ENCODE results near the gene ARHGAP44.

The ARHGAP44 gene

DNA sequence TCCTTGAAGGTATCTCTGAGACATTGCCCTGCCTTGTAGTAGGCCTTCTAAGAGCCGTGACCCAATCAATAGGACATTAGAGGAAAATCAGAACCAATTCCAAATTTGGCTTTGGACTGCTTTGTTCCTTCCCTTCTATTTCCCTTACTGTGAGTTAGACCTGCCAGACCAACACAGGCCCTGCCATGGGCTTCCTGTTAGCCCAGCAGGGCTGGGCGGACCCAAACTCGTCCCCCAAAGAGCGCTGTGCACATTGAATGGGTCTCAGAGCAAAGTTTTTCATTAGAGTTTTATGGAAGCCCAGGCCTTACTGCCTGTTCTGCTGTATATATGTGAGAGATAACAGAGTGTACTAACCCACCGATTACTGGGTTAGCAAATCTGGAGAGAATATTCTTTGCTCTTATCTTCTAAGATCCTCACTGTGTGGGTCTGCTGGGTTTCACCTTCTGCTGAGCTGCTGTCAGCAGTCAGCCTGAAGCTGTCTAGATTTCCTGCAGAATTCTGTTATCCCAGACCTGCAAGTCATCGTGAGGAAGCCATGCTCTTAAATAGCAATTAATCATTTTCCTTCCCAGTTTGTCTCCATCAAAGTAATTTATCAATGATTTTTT, 5.7 kb downstream of the ARHGAP44 start:
- Mint-ChIP-seq H3K27me3 (ENCODE audit: low read depth) (peaks cover 11% of the 10 kb centered on the region), H3K9me3 (peaks cover 3% of the 10 kb centered on the region), H3K27ac (no peak overlapping the region)

GRCh38 chr17:12800855-12801365, 11.6 kb downstream of the ARHGAP44 start:
- Mint-ChIP-seq H3K27me3 (ENCODE audit: low read depth) (no peaks in the 10 kb centered on the region), H3K27ac (no peak overlapping the region), H3K4me1 (ENCODE audit: low read depth) (no peaks in the 10 kb centered on the region), H3K4me3 (no peak overlapping the region), H3K36me3 (ENCODE audit: low read depth) (no peaks in the 10 kb centered on the region), H3K9me3 (peaks cover 25% of the 10 kb centered on the region)

More for the DNA sequence above, 5.7 kb downstream of the ARHGAP44 start:
- no peaks in the 10 kb centered on the region for H3K4me1 Mint-ChIP-seq (ENCODE audit: low read depth)
- no peak overlapping the region for H3K4me3 Mint-ChIP-seq
- H3K36me3 Mint-ChIP-seq (ENCODE audit: low read depth), result no peaks in the 10 kb centered on the region

DNA sequence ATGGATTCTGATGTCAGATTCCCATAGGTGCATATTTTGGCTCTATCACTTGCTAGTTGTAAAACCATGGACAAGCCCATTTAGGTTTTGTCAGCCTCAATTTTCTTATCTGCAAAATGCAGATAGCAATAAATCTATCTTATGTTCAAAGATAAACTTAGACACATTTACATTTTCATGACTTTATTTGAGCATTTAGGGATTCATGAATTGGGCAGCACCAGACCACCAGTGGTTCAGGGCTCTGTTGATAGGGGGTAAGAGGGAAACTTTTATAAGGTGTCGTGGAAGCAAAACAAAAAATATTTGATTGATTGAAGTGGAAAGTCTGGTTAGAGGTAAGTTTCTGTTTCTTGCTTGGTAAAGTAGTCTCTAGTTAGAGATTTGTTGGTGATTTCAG, 17.3 kb downstream of the ARHGAP44 start:
- no peaks in the 10 kb centered on the region for H3K4me1 Mint-ChIP-seq (ENCODE audit: low read depth)
- H3K27me3 Mint-ChIP-seq (ENCODE audit: low read depth), result no peaks in the 10 kb centered on the region

GRCh38 chr17:12808723-12809122, 19.4 kb downstream of the ARHGAP44 start:
- H3K9me3 Mint-ChIP-seq, result peaks cover 39% of the 10 kb centered on the region
- H3K27me3 Mint-ChIP-seq (ENCODE audit: low read depth), result no peaks in the 10 kb centered on the region
- H3K27ac Mint-ChIP-seq, result no peak overlapping the region
- H3K36me3 Mint-ChIP-seq (ENCODE audit: low read depth), result no peaks in the 10 kb centered on the region
- H3K4me1 Mint-ChIP-seq (ENCODE audit: low read depth), result no peaks in the 10 kb centered on the region
- H3K4me3 Mint-ChIP-seq, result no peak overlapping the region

More for the DNA sequence above, 17.3 kb downstream of the ARHGAP44 start:
- Mint-ChIP-seq H3K9me3 (peaks cover 47% of the 10 kb centered on the region), H3K4me3 (no peak overlapping the region), H3K36me3 (ENCODE audit: low read depth) (no peaks in the 10 kb centered on the region), H3K27ac (no peak overlapping the region)

DNA sequence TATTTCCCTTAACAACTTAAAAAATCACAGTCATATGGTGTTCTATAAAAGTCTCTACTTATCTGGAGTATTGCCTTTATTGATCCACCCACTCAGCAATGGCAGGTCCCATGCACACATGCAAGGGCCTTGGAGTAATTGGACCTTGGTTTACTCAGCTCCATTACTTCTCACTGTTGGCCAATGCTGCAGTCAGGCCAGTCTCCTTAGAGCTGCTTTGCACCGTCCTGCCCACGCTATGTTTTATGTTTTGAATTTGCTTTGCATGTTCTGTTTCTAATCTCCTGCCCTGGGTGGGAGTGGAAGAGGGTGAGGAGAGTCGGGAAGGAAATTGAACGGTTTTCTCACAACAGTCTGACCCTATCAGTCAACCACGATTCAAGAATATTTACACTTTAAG, 23.6 kb downstream of the ARHGAP44 start:
- H3K27ac Mint-ChIP-seq, result no peak overlapping the region
- no peak overlapping the region for H3K4me3 Mint-ChIP-seq
- no peaks in the 10 kb centered on the region for H3K27me3 Mint-ChIP-seq (ENCODE audit: low read depth)
- H3K4me1 Mint-ChIP-seq (ENCODE audit: low read depth), result no peaks in the 10 kb centered on the region
- H3K36me3 Mint-ChIP-seq (ENCODE audit: low read depth), result no peaks in the 10 kb centered on the region
- H3K9me3 Mint-ChIP-seq, result peaks cover 19% of the 10 kb centered on the region

DNA sequence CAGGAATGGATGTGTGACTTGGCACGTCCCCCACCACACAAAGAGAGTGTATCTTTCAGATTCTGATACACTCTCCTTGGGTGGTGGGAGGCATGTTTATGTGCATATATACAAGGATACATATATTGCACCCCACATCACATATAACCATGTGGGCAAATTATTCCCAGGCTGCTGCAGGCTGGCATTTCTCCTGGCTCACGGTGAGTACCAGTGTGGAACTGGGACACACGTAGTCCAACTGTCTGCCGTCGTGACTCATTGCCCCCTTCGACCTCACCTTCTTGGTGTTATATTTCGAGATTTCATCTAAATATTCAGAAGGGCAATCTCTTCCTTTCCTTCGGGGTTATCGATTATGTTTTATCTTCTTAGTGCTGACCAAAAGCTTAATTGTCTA, 24.4 kb downstream of the ARHGAP44 start:
- Mint-ChIP-seq H3K27ac (no peak overlapping the region), H3K36me3 (ENCODE audit: low read depth) (no peaks in the 10 kb centered on the region), H3K9me3 (peaks cover 19% of the 10 kb centered on the region), H3K4me1 (ENCODE audit: low read depth) (no peaks in the 10 kb centered on the region), H3K27me3 (ENCODE audit: low read depth) (no peaks in the 10 kb centered on the region), H3K4me3 (no peak overlapping the region)

GRCh38 chr17:12814718-12815117, 25.4 kb downstream of the ARHGAP44 start:
- peaks cover 10% of the 10 kb centered on the region for H3K9me3 Mint-ChIP-seq
- no peak overlapping the region for H3K4me3 Mint-ChIP-seq
- H3K4me1 Mint-ChIP-seq (ENCODE audit: low read depth), result no peaks in the 10 kb centered on the region
- no peaks in the 10 kb centered on the region for H3K27me3 Mint-ChIP-seq (ENCODE audit: low read depth)
- H3K36me3 Mint-ChIP-seq (ENCODE audit: low read depth), result no peaks in the 10 kb centered on the region
- H3K27ac Mint-ChIP-seq, result no peak overlapping the region

DNA sequence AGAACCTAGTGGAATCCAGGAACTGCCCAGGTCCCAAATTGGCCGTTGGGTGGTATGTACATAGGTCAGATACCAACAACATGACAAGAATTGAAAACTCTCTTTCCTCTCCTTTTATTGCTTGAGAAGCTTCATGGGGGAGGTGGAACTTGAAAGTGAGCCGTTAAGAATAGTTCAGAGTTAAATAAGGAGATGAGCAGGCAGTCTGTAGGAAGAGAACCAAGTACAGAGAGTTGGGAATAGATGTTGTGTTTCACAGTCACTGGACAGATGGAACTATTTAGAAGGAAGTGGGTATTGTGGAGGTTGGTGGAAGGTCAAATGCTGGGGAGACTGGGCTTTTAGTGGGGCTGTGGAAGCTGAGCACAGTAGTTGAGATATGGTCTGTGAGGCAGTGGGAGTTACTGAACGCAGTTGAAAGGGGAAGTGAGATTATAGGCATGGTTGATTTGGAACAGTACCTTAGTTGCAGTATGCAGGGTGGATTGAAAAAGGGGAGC, 26.4 kb downstream of the ARHGAP44 start:
- H3K4me1 Mint-ChIP-seq (ENCODE audit: low read depth), result no peaks in the 10 kb centered on the region
- no peaks in the 10 kb centered on the region for H3K27me3 Mint-ChIP-seq (ENCODE audit: low read depth)
- H3K36me3 Mint-ChIP-seq (ENCODE audit: low read depth), result no peaks in the 10 kb centered on the region
- no peak overlapping the region for H3K4me3 Mint-ChIP-seq
- H3K9me3 Mint-ChIP-seq, result peaks cover 6% of the 10 kb centered on the region
- H3K27ac Mint-ChIP-seq, result no peak overlapping the region

DNA sequence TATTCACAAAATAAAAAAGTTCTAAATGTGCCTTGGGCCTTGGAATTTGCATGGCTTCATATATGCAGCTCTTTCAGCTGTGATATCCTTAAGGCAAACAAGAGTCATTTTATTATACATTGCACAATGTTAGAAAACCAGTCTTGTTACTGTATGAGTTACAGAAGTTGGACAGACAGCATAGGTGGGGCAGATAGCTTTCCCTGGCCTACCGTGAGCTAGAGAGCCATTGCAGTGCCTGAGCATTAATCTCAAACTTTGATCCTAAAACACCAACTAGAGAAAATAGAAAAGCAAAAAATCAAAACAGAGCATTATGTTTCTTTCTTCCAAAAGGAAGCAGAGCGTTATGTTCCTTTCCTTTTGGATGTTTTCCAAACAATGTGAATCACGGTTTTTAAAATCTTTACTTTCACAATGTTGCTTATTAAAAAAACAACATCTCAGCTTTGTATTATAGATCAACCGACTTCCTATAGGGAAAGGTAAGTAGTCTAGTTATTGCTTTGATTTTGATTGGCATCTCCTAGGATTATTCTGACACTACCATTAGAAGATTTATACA, 32.2 kb downstream of the ARHGAP44 start:
- no peak overlapping the region for H3K4me3 Mint-ChIP-seq
- H3K27ac Mint-ChIP-seq, result no peak overlapping the region
- H3K4me1 Mint-ChIP-seq (ENCODE audit: low read depth), result no peaks in the 10 kb centered on the region
- peaks cover 9% of the 10 kb centered on the region for H3K9me3 Mint-ChIP-seq
- no peaks in the 10 kb centered on the region for H3K27me3 Mint-ChIP-seq (ENCODE audit: low read depth)
- no peaks in the 10 kb centered on the region for H3K36me3 Mint-ChIP-seq (ENCODE audit: low read depth)

DNA sequence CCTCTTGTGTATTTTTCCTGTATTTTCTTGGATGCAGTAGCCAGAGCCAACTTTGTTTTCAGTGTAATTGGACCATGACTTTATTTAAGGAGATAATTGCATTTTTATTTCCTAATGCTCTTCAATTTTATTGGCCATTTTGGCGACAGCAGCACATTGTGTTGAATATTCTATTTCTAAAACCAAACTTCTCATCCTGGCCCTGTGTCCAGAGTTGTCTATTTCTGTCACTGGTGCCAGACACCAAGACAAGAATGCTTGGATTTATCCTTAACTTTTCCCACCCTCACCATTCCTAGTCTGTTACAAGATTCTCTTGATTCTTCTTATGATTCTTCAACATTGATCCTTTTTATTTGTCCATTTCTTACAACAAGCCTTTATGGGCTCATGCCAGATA, 37.1 kb downstream of the ARHGAP44 start:
- H3K27ac Mint-ChIP-seq, result no peak overlapping the region
- H3K4me1 Mint-ChIP-seq (ENCODE audit: low read depth), result no peaks in the 10 kb centered on the region
- H3K27me3 Mint-ChIP-seq (ENCODE audit: low read depth), result no peaks in the 10 kb centered on the region
- peaks cover 19% of the 10 kb centered on the region for H3K9me3 Mint-ChIP-seq
- no peak overlapping the region for H3K4me3 Mint-ChIP-seq
- no peaks in the 10 kb centered on the region for H3K36me3 Mint-ChIP-seq (ENCODE audit: low read depth)

DNA sequence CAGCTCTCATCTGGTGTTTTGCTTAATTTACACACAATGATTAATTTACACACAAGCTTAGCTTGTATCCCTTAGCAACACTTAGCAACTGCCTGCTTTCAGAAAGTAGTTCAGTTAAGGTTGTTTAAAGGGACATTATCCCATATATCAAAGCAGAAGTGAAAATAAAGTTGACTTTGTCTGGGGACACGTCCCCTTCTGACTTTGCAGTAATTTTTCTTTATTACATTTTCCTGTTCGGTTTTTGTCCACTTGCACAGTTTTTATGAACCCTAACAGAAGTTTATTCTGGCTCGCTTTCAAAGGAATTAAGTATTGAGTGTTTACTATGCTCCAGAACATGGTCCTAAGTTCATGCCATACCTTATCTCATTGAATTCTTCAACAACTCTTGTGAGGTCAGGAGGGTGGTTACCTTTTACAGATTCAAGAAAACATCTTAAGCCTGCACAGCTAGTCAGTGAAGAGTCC, 41.5 kb downstream of the ARHGAP44 start:
- Mint-ChIP-seq H3K9me3 (peaks cover 47% of the 10 kb centered on the region), H3K27me3 (ENCODE audit: low read depth) (no peaks in the 10 kb centered on the region), H3K36me3 (ENCODE audit: low read depth) (no peaks in the 10 kb centered on the region), H3K4me3 (no peak overlapping the region), H3K4me1 (ENCODE audit: low read depth) (no peaks in the 10 kb centered on the region), H3K27ac (no peak overlapping the region)

DNA sequence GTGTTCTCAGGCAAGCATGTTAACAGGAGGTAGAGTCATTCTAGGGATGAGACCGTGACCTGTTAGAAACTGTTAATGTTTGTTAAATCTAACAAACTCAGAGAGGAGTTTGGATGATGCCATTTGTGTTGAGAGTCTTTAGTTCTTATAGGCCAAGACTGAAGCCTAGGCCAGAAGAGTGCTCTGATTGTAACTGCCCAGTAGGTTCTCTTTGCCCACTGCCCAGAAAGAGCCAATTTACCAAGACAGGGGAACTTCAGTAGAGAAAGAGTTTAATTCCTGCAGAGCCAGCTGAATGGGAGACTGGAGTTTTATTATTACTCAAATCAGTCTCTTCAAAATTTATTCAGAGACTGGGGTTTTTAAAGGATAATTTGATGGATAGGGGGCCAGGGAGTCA, 42.5 kb downstream of the ARHGAP44 start:
- Mint-ChIP-seq H3K27ac (no peak overlapping the region), H3K9me3 (peaks cover 42% of the 10 kb centered on the region), H3K4me1 (ENCODE audit: low read depth) (no peaks in the 10 kb centered on the region), H3K27me3 (ENCODE audit: low read depth) (no peaks in the 10 kb centered on the region), H3K36me3 (ENCODE audit: low read depth) (no peaks in the 10 kb centered on the region), H3K4me3 (no peak overlapping the region)

DNA sequence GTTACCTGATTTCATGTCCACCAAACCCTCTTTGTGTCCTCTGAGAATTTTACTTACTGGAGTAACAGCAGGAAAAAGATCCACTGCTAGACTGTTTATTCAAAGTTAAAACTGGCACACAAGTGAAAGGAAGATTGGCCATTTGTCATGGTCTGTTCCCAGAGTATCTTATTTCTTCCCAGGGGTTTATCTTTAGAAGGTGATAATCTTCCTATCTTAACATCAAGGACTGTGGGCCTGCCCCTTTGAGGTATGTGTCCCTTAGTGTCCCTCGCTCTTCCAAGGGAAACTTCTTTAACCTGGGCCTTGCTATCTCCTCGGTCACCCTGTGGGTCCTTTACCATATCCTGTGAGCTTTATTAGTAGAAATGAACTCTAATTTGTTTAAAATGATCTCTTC, 49.7 kb downstream of the ARHGAP44 start:
- no peaks in the 10 kb centered on the region for H3K36me3 Mint-ChIP-seq (ENCODE audit: low read depth)
- no peak overlapping the region for H3K27ac Mint-ChIP-seq
- no peaks in the 10 kb centered on the region for H3K4me1 Mint-ChIP-seq (ENCODE audit: low read depth)
- H3K27me3 Mint-ChIP-seq (ENCODE audit: low read depth), result no peaks in the 10 kb centered on the region
- H3K4me3 Mint-ChIP-seq, result no peak overlapping the region
- peaks cover 21% of the 10 kb centered on the region for H3K9me3 Mint-ChIP-seq

- H3K27ac Mint-ChIP-seq, result no peak overlapping the region
- peaks cover 16% of the 10 kb centered on the region for H3K9me3 Mint-ChIP-seq
- no peaks in the 10 kb centered on the region for H3K4me1 Mint-ChIP-seq (ENCODE audit: low read depth)
- no peaks in the 10 kb centered on the region for H3K27me3 Mint-ChIP-seq (ENCODE audit: low read depth)
- H3K36me3 Mint-ChIP-seq (ENCODE audit: low read depth), result no peaks in the 10 kb centered on the region
- no peak overlapping the region for H3K4me3 Mint-ChIP-seq
Measured at GRCh38 chr17:12842936-12843335, 53.6 kb downstream of the ARHGAP44 start.

GRCh38 chr17:12850996-12851395, 61.7 kb downstream of the ARHGAP44 start:
- no peak overlapping the region for H3K27ac Mint-ChIP-seq
- H3K4me1 Mint-ChIP-seq (ENCODE audit: low read depth), result no peaks in the 10 kb centered on the region
- no peak overlapping the region for H3K4me3 Mint-ChIP-seq
- H3K36me3 Mint-ChIP-seq (ENCODE audit: low read depth), result no peaks in the 10 kb centered on the region
- H3K27me3 Mint-ChIP-seq (ENCODE audit: low read depth), result no peaks in the 10 kb centered on the region
- H3K9me3 Mint-ChIP-seq, result peaks cover 29% of the 10 kb centered on the region
